ENCODE measurements around the gene PPP1R11.
A peak's percentile ranks its signal among the peaks of the same experiment; 100 is the strongest.
"Not testable (repeated sequence)": the region's sequence is repeated elsewhere in the genome, so short reads cannot be mapped to it uniquely, and the experiment has no call there.

Gene PPP1R11, protein sequence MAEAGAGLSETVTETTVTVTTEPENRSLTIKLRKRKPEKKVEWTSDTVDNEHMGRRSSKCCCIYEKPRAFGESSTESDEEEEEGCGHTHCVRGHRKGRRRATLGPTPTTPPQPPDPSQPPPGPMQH
- total RNA-seq = 38.4 to 75.9 (median 59.9) reads per million in 9 experiments

DNA sequence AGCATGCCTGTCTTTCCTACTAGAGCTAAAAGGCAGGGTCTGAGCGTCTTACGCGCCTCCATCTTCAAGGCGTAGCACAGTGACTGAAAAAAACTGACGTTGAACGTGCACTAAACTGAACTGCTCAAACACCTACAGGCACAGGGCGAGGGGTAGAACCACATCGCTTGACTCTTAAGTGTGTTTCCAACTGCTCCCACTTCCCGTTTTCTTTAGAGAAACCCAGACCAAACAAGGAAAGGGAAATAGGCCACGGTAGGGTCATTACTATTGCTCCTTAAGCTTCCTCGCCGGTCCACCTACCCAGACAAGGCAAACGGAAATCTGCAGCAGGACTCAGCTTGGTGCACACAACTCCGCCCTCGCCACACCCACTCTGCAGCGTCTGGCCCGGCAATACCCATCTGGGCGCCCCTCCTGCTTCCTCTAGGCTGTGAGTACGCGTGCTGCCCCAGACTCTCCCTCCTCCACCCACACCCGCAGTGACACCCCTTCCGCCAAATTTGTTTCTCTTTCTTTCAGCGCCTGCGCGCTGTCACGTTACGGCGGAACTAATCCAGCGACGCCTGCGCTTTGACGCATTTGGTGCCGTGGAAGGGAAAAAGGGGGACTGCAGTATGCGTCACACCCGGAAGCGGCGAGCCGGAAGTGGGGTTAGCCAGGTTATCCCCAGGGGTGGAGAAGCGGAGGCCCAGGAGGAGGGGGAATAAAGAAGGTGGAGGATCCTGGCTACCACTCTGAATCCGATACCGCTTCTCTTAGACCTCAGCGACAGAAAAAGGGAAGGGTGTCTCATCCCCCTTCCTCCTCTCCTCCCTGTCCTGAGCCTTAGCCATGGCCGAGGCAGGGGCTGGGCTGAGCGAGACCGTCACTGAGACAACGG lies at the start of gene PPP1R11:
Gene PPP1R11 (plus strand): TSS at position 622 of the 883 bp plus-strand sequence. CDS start 213 bp downstream, at position 835.
- peaks cover 61% of the 10 kb centered on the region for H3K36me3 Mint-ChIP-seq (ENCODE audit: insufficient read depth)
- no peaks in the 10 kb centered on the region for H3K9me3 Mint-ChIP-seq
- peak within 1 kb of the TSS; percentile 96 to 99 for H3K27ac Mint-ChIP-seq
- peaks cover 15 to 19% of the 10 kb centered on the region in 2 donors for H3K27me3 Mint-ChIP-seq
- ATAC-seq (replicated peaks) (peak; percentile 96), DNase-seq (peak; percentile 97 to 98 (median 97))
- H3K4me3 Mint-ChIP-seq = peak within 1 kb of the TSS; percentile 83 to 95
- peaks cover 43 to 48% of the 10 kb centered on the region in 2 donors for H3K4me1 Mint-ChIP-seq (ENCODE audit: low read depth in 2 of 2)

DNA sequence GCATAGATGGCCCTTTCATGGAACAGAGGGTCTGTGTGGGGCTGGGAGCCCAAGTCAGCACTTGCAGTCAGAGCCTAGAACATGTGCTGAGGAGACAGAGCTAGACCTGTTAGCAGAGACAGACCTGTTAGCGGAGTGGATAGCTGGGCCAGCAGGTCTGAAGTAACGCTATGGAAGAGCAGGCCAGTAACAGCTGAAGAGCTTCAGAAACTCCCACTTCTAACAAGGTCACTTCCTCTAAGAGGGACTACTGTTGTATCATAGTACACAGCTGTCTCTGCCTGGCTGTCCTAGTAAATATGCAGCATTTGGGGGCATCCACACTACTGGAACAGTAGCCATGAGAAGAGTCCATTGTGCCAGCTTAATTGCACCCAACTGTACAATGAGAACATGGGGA lies 47.2 kb upstream of the PPP1R11 start:
- Mint-ChIP-seq H3K36me3 (ENCODE audit: insufficient read depth) (no peaks in the 10 kb centered on the region), H3K4me1 (ENCODE audit: low read depth in 2 of 2) (no peaks in the 10 kb centered on the region), H3K9me3 (no peaks in the 10 kb centered on the region), H3K27ac (no peak overlapping the region), H3K4me3 (no peak overlapping the region), H3K27me3 (no peaks in the 10 kb centered on the region)
- DNase-seq (no peak), ATAC-seq (replicated peaks) (no peak)

DNA sequence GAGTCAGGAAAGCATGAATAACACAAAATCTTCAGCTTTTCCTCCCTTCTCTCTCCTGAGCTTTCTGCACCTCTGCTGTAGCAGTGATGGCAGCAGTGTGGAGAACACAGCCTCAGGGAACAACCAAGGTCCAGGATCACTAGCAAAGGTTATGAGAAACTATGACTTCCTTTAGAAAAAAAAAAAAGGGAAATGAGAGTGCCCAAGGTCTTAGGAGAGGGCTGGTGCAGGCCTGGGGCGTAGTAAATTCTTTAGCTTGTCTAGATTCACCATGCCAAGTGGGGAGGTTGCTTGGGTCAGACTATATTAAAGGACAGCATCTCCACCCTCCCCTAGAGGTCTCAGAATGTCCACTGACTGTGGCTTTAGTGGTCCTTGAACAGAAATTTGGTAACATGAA lies 46.4 kb upstream of the PPP1R11 start:
- Mint-ChIP-seq H3K9me3 (no peaks in the 10 kb centered on the region), H3K4me3 (no peak overlapping the region), H3K4me1 (ENCODE audit: low read depth in 2 of 2) (no peaks in the 10 kb centered on the region), H3K27ac (no peak overlapping the region), H3K27me3 (no peaks in the 10 kb centered on the region), H3K36me3 (ENCODE audit: insufficient read depth) (no peaks in the 10 kb centered on the region)
- DNase-seq (no peak), ATAC-seq (replicated peaks) (no peak)

DNA sequence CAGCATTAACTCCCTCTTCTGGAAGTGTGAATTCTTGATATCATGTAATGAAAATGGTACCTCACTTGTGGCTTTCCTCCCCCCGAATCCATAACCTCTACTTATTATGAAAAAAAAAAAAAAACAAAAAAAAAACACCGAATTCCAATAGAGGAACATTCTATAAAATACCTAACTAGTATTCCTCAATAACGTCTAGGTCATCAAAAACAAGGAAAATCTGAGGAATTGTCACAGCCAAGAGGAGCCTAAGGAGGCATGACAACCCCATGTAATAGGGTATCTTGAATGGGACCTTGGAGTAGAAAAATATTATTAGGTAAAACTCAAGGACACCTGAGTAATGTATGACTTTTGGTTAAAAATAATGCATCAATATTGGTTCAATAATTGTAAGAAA lies 44.8 kb upstream of the PPP1R11 start:
- H3K4me3 Mint-ChIP-seq = no peak overlapping the region
- H3K9me3 Mint-ChIP-seq = no peaks in the 10 kb centered on the region
- ATAC-seq (replicated peaks) = no peak
- H3K27ac Mint-ChIP-seq = no peak overlapping the region
- no peaks in the 10 kb centered on the region for H3K27me3 Mint-ChIP-seq
- H3K4me1 Mint-ChIP-seq (ENCODE audit: low read depth in 2 of 2) = no peaks in the 10 kb centered on the region
- H3K36me3 Mint-ChIP-seq (ENCODE audit: insufficient read depth) = peaks cover 2% of the 10 kb centered on the region
- DNase-seq = no peak

DNA sequence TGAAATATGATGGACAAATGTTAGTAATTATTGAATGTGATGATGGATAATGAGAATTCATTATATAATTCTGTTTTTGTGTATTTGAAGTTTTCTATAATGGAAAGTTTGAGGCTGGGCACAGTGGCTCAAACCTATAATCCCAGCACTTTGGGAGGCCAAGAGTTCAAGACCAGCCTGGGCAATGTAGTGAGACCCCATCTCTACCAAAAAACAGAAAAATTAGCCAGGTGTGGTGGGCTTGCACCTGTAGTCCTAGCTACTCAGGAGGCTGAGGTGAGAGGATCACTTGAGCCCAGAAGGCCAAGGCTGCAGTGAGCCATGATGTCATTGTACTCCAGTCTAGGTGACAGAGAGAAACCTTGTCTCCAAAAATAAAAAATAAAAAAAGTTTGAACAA lies 44.3 kb upstream of the PPP1R11 start:
- not testable (repeated sequence) for H3K27me3 Mint-ChIP-seq

DNA sequence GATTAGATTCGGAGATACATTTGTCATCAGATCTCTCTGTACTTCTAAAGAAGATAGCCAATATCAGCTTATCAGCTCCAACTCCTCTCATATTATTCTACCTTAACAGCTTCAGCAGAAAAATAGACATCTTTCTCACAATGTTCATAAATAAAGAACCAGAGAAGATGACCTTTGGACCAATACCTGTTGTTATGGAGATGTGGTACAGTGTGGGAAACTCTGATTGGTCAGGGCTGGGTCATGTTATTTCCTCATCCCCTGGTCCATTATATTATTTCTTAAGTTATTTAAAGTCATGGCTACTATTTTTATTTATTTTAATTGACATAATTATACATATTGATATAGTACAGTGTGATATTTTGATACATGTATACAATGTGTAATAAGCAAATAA lies 41.8 kb upstream of the PPP1R11 start:
- DNase-seq (no peak), ATAC-seq (replicated peaks) (no peak)
- H3K36me3 Mint-ChIP-seq (ENCODE audit: insufficient read depth) = peaks cover 2% of the 10 kb centered on the region
- no peak overlapping the region for H3K4me3 Mint-ChIP-seq
- H3K9me3 Mint-ChIP-seq = no peaks in the 10 kb centered on the region
- no peaks in the 10 kb centered on the region for H3K27me3 Mint-ChIP-seq
- H3K27ac Mint-ChIP-seq = no peak overlapping the region
- H3K4me1 Mint-ChIP-seq (ENCODE audit: low read depth in 2 of 2) = no peaks in the 10 kb centered on the region

More for the DNA sequence above, 44.3 kb upstream of the PPP1R11 start:
- H3K9me3 Mint-ChIP-seq; H3K36me3 Mint-ChIP-seq (ENCODE audit: insufficient read depth); H3K4me3 Mint-ChIP-seq; DNase-seq; ATAC-seq (replicated peaks); H3K27ac Mint-ChIP-seq; H3K4me1 Mint-ChIP-seq (ENCODE audit: low read depth in 2 of 2): not testable (repeated sequence)

DNA sequence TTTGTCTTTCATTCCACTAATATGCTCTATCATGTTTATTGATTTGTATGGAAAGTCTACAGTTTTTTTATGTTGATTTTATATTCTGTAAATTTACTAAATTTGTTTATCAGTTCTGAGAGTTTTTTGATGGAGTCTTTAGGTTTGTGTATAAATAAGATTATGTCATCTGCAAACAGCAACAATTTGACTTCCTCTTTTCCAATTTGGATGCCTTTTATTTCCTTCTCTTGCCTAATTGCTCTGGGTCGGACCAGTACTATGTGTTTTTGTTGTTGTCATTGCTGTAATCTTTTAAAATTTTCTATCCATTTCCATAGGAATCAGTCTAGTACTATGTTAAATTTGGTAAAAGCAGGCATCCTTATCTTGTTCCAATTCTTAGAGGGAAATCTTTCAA lies 37.4 kb upstream of the PPP1R11 start:
- DNase-seq (no peak), ATAC-seq (replicated peaks) (no peak)
- Mint-ChIP-seq H3K4me1 (ENCODE audit: low read depth in 2 of 2) (no peaks in the 10 kb centered on the region), H3K27ac (no peak overlapping the region), H3K36me3 (ENCODE audit: insufficient read depth) (peaks cover 2% of the 10 kb centered on the region), H3K9me3 (no peaks in the 10 kb centered on the region), H3K27me3 (no peaks in the 10 kb centered on the region), H3K4me3 (no peak overlapping the region)

DNA sequence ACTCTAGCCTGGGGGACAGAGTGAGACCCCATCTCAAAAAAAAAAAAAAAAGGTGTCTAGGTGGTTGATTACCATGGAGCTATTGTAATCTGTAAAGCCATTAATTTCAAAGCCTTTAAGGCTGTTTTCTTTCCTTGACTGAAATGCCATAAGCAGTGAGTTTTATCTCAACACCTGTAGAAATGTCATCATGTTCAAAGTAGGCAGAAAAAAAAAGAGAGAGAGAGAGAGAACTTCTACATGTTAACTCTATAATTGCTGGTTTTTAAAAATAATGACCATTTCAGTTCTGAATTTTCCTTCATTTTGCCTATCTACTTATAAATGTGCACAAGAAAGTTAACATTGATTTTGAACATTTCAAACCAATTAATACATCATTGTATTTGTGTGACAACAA lies 35.6 kb upstream of the PPP1R11 start:
- Mint-ChIP-seq H3K4me3 (no peak overlapping the region), H3K36me3 (ENCODE audit: insufficient read depth) (peaks cover 2% of the 10 kb centered on the region), H3K4me1 (ENCODE audit: low read depth in 2 of 2) (no peaks in the 10 kb centered on the region), H3K27me3 (no peaks in the 10 kb centered on the region), H3K27ac (no peak overlapping the region), H3K9me3 (no peaks in the 10 kb centered on the region)
- DNase-seq = no peak
- ATAC-seq (replicated peaks) = no peak

DNA sequence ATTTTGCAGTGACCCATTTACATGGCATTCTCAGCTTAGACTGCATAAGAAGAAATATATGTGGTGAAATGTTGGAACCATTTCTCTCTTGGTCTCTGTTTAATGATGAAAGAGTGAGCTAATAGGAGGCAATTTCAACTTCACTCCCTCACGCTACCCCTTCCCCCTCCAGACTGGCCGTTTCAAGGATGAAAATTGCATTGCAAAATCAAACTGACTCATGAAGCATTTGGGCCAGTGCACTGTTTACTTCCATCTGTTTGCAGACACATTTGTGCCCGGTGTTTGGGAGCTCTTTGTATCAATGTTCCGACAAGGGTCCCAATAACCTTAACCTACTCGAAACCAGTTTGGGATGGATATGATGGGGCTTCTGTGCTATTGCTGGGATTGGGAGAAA lies 33.6 kb upstream of the PPP1R11 start:
- not testable (repeated sequence) for H3K4me3 Mint-ChIP-seq; DNase-seq; H3K27me3 Mint-ChIP-seq; H3K9me3 Mint-ChIP-seq; H3K27ac Mint-ChIP-seq; H3K36me3 Mint-ChIP-seq (ENCODE audit: insufficient read depth); ATAC-seq (replicated peaks); H3K4me1 Mint-ChIP-seq (ENCODE audit: low read depth in 2 of 2)

DNA sequence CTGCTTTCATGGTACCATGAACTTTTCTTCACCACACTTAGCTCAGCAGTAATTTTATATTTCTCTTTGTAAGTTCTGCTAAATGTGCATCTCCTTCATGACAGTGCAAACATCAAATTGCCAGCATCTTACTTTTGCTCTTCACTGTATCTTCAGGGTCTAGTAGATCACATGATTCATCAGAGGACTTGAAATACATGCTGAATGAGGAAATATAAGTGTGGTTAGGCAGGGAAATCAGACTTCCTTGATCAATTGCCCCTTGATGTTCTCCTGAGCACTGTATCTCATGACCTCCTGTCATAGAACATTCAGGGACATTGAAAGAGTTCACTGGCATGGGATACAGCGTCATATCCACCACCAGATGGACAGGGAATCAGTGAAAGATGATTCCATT lies 31.2 kb upstream of the PPP1R11 start:
- Mint-ChIP-seq H3K27ac (peak overlapping the region in 1 of 2 donors; percentile 38), H3K9me3 (no peaks in the 10 kb centered on the region), H3K4me1 (ENCODE audit: low read depth in 2 of 2) (no peaks in the 10 kb centered on the region), H3K4me3 (no peak overlapping the region), H3K36me3 (ENCODE audit: insufficient read depth) (no peaks in the 10 kb centered on the region), H3K27me3 (no peaks in the 10 kb centered on the region)
- DNase-seq = no peak
- ATAC-seq (replicated peaks) = no peak

DNA sequence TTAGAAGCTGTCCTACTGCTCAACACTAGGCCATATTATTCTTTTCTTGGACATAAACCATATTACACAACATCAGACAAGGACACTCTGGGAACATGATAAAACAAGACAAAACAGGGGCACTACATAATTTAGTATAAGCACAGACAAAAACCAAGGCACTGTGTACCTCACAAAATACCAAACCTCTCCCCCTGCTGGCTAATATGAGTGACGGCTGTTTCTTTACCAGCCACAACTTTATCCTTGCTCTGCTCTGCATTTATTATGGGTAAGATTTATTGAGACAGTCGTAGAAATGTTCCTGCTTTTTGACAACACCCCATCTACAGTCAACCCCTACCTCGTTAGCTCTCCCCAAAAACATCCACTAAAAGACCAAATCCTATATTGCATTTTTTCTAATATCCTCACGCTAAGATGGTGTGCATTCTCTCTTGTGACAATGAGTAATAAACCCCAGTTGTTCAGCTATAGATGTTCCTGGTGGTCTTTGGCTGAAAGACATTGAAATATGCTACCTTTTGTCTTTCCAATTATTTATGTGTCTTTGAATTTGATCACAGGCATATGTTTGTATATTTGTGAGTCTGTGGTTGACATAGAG lies 29.7 kb upstream of the PPP1R11 start:
- Mint-ChIP-seq H3K9me3 (no peaks in the 10 kb centered on the region), H3K36me3 (ENCODE audit: insufficient read depth) (no peaks in the 10 kb centered on the region), H3K4me3 (no peak overlapping the region), H3K27me3 (no peaks in the 10 kb centered on the region), H3K27ac (peak overlapping the region in 1 of 2 donors; percentile 4), H3K4me1 (ENCODE audit: low read depth in 2 of 2) (peaks cover 0 to 2% of the 10 kb centered on the region in 2 donors)
- peak; percentile 41 for ATAC-seq (replicated peaks)
- no peak for DNase-seq

DNA sequence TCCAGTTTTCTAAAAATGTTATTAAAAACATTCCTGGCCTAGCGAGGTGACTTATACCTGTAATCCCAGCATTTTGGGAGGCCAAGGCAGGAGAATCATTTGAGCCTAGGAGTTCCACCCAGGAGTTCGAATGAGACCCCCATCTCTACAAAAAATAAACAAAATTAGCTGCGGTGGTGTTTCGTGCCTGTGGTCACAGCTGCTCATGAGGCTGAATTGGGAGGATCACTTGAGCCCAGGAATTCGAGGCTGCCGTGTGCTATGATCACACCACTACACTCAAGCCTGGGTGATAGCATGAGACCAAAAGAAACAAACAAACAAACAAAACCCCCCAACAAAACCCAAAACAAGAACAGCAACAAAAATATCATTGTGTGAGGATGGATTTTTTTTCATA lies 25.8 kb upstream of the PPP1R11 start:
- peaks cover 0 to 10% of the 10 kb centered on the region in 2 donors for H3K4me1 Mint-ChIP-seq (ENCODE audit: low read depth in 2 of 2)
- H3K4me3 Mint-ChIP-seq = no peak overlapping the region
- H3K27ac Mint-ChIP-seq = no peak overlapping the region
- H3K27me3 Mint-ChIP-seq = no peaks in the 10 kb centered on the region
- no peaks in the 10 kb centered on the region for H3K9me3 Mint-ChIP-seq
- no peak for DNase-seq
- H3K36me3 Mint-ChIP-seq (ENCODE audit: insufficient read depth) = no peaks in the 10 kb centered on the region
- ATAC-seq (replicated peaks) = no peak

DNA sequence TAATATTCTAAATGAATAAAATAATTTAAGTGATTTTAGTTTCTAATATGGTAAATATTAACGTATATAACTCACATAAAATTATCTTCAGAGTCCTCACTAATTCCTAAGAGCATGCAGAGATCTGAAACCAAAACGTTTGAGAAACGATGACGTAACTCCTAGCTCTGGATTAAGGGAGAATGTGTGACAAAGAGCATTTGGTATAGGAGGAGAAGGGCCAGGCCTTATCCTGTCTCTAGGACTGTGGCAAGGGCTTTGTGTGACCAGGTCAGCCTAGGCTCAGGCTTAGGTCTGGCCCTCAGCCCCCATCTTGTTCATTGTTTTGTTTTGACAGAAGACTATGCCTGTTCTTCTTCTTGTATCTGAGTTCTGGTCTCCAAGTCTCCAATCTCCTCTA lies 25.2 kb upstream of the PPP1R11 start:
- ATAC-seq (replicated peaks) (no peak), DNase-seq (no peak)
- Mint-ChIP-seq H3K4me3 (no peak overlapping the region), H3K4me1 (ENCODE audit: low read depth in 2 of 2) (peaks cover 0 to 10% of the 10 kb centered on the region in 2 donors), H3K9me3 (no peaks in the 10 kb centered on the region), H3K36me3 (ENCODE audit: insufficient read depth) (no peaks in the 10 kb centered on the region), H3K27me3 (no peaks in the 10 kb centered on the region), H3K27ac (no peak overlapping the region)

DNA sequence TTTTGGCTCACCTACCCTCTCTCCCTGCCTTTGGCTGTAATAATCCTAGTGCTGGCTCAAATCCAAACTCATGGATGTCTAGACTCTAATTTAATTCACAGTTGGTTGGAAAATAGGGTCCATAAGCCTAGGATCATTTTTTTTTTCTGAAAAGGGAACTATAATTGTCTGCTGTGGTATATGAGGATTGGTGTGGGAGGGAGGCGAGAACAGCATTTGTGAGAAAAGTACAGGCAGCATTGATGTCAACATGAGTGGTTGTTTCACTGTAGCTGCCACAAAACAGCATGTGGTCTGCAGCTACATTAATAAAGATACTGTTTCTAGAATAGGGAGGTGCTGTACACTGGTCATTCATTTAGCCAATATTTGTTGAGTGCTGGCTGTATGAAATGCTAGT lies 24.5 kb upstream of the PPP1R11 start:
- Mint-ChIP-seq H3K4me1 (ENCODE audit: low read depth in 2 of 2) (peaks cover 1 to 10% of the 10 kb centered on the region in 2 donors), H3K4me3 (no peak overlapping the region), H3K36me3 (ENCODE audit: insufficient read depth) (peaks cover 4% of the 10 kb centered on the region), H3K27me3 (no peaks in the 10 kb centered on the region), H3K9me3 (no peaks in the 10 kb centered on the region), H3K27ac (peak overlapping the region in 1 of 2 donors; percentile 5)
- DNase-seq = no peak
- no peak for ATAC-seq (replicated peaks)
